ENCODE measurements around the gene IFT74. TPM values are rescaled to one million over a fixed set of nuclear protein-coding genes. Genes with fewer than 3 reads are reported as not detected.

The IFT74 gene
- total and polyA plus RNA-seq, 2 of the 13 experiments (the other 11 are each of a cell fraction or from before 2014, with no cell fraction given) = 4.2 to 12.3 TPM

- no peak for TF ChIP-seq ZBTB2 (CRISPR knock-in tag; IDR thresholded peaks at IDR 0.05; ENCODE audit: low read depth)
- no peak for TF ChIP-seq ZNF160 (CRISPR knock-in tag; IDR thresholded peaks at IDR 0.05)
- TF ChIP-seq POLR2AphosphoS5 (IDR thresholded peaks at IDR 0.05; ENCODE audit: low read depth, low read length) = peak; percentile 77
- peak; percentile 77; the same call in 1 of the 2 replicates for TF ChIP-seq ZNF333 (CRISPR knock-in tag; IDR thresholded peaks at IDR 0.05; ENCODE audit: borderline replicate concordance)
- no peak for TF ChIP-seq FOXA1 (IDR thresholded peaks at IDR 0.05)
- TF ChIP-seq FOXA1 (CRISPR knock-in tag; IDR thresholded peaks at IDR 0.05) = no peak
- TF ChIP-seq NFIB (CRISPR knock-in tag; IDR thresholded peaks at IDR 0.05; ENCODE audit: borderline replicate concordance) = no peak
- no peak for TF ChIP-seq LBX2 (CRISPR knock-in tag; IDR thresholded peaks at IDR 0.05; ENCODE audit: borderline replicate concordance)
- TF ChIP-seq ZNF407 (CRISPR knock-in tag; IDR thresholded peaks at IDR 0.05; ENCODE audit: not compliant biosample characterization) = no peak
- TF ChIP-seq TAF15 (IDR thresholded peaks at IDR 0.05; ENCODE audit: low read depth, low read length, poor library complexity, severe bottlenecking) = peak; percentile 44
- peak; percentile 72 for TF ChIP-seq ZNF776 (CRISPR knock-in tag; IDR thresholded peaks at IDR 0.05)
- TF ChIP-seq KDM1A (CRISPR knock-in tag; IDR thresholded peaks at IDR 0.05) = no peak
- TF ChIP-seq NR2F6 (IDR thresholded peaks at IDR 0.05) = no peak
- 0 out of 2 replicates have a peak, but pooled peaks have one; percentile 33 for TF ChIP-seq NR2F6 (CRISPR knock-in tag; IDR thresholded peaks at IDR 0.05)
- TF ChIP-seq KDM5B (CRISPR knock-in tag; IDR thresholded peaks at IDR 0.05; ENCODE audit: borderline replicate concordance) = peak; percentile 66; the same call in 1 of the 2 replicates
- TF ChIP-seq DR1 (CRISPR knock-in tag; IDR thresholded peaks at IDR 0.05) = no peak
- TF ChIP-seq KDM3A (CRISPR knock-in tag; IDR thresholded peaks at IDR 0.05; ENCODE audit: low read depth) = peak; percentile 89
- TF ChIP-seq NFYC (CRISPR knock-in tag; IDR thresholded peaks at IDR 0.05) = 0 out of 2 replicates have a peak, but pooled peaks have one; percentile 14
- peak; percentile 31; the same call in 1 of the 2 replicates for TF ChIP-seq NFE2L2 (IDR thresholded peaks at IDR 0.05; ENCODE audit: low read length)
- TF ChIP-seq ARHGAP35 (CRISPR knock-in tag; IDR thresholded peaks at IDR 0.05; ENCODE audit: borderline replicate concordance) = 0 out of 2 replicates have a peak, but pooled peaks have one; percentile 62
Observed at GRCh38 chr9:26946753-26947727, 9.2 kb upstream of the IFT74 start, which contains the start of gene PLAA (continued).

All from HepG2 (cell line).